Breast epithelium (tissue), 3 donors: ENCODE data around the gene ANKS1B.

Experiments
- POLR2A ChIP-seq: fragments of 450-650 bp; IDR thresholded peaks from one replicate; pipeline ENCODE4 v1.6.1; 2016; ENCODE audit warnings: antibody characterized with exemption, mild to moderate bottlenecking, moderate library complexity
- POLR2AphosphoS5 ChIP-seq, 3 donors: sonication (generic); formaldehyde crosslinking; IDR thresholded peaks; one replicate each; pipeline ENCODE4 v1.6.1; 2017; ENCODE audit warnings: antibody characterized with exemption in 3 of 3
- TF ChIP-seq, protein P1 (sequence below), 3 donors: fragments of 450-650 bp; IDR thresholded peaks; one replicate each; pipeline ENCODE4 v1.5.1; 2016 to 2017; ENCODE audit warnings: antibody characterized with exemption in 3 of 3, mild to moderate bottlenecking in 3 of 3, moderate library complexity in 3 of 3

- TF ChIP-seq POLR2A (no peak), POLR2AphosphoS5 (IDR thresholded peaks at IDR 0.05) (no peak)
- TF ChIP-seq, protein P1, sequence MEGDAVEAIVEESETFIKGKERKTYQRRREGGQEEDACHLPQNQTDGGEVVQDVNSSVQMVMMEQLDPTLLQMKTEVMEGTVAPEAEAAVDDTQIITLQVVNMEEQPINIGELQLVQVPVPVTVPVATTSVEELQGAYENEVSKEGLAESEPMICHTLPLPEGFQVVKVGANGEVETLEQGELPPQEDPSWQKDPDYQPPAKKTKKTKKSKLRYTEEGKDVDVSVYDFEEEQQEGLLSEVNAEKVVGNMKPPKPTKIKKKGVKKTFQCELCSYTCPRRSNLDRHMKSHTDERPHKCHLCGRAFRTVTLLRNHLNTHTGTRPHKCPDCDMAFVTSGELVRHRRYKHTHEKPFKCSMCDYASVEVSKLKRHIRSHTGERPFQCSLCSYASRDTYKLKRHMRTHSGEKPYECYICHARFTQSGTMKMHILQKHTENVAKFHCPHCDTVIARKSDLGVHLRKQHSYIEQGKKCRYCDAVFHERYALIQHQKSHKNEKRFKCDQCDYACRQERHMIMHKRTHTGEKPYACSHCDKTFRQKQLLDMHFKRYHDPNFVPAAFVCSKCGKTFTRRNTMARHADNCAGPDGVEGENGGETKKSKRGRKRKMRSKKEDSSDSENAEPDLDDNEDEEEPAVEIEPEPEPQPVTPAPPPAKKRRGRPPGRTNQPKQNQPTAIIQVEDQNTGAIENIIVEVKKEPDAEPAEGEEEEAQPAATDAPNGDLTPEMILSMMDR (IDR thresholded peaks at IDR 0.05) = no peak
These were observed 548.2 kb downstream of the ANKS1B start for GRCh38 chr12:99436584-99436983.
